GM13976 (cell line): ENCODE data around the gene STEAP1B.

ENCODE experiments used
- DNase-seq: peaks from one replicate; pipeline ENCODE4 v3.0.0; 2012; ENCODE audit warnings: low spot score
- CTCF ChIP-seq: IDR thresholded peaks from 2 replicates; pipeline ENCODE4 v1.5.1; 2012; ENCODE audit warnings: borderline replicate concordance, mild to moderate bottlenecking; ENCODE audit not compliant: insufficient read depth; ENCODE audit errors: extremely low read depth, missing control alignments, control extremely low read depth
- in situ Hi-C: fragments of 300-500 bp; cut with MboI; formaldehyde crosslinking; loops from one replicate; pipeline ENCODE4 v1.12.0; 2022; ENCODE audit warnings: low sequenced_read_pairs, mixed read lengths, inconsistent platforms; ENCODE audit not compliant: unreplicated experiment

Gene STEAP1B

GRCh38 chr7:22389892-22390291, 110.1 kb downstream of the STEAP1B start:
- TF ChIP-seq CTCF = no peak
- in situ Hi-C loops = no loop called here
- no peak for DNase-seq

GRCh38 chr7:22387583-22387982, 112.4 kb downstream of the STEAP1B start:
- TF ChIP-seq CTCF = no peak
- DNase-seq = no peak
- in situ Hi-C loops = no loop called here

GRCh38 chr7:22386865-22387264, 113.1 kb downstream of the STEAP1B start:
- no peak for DNase-seq
- no peak for TF ChIP-seq CTCF
- in situ Hi-C loops = no loop called here

DNA sequence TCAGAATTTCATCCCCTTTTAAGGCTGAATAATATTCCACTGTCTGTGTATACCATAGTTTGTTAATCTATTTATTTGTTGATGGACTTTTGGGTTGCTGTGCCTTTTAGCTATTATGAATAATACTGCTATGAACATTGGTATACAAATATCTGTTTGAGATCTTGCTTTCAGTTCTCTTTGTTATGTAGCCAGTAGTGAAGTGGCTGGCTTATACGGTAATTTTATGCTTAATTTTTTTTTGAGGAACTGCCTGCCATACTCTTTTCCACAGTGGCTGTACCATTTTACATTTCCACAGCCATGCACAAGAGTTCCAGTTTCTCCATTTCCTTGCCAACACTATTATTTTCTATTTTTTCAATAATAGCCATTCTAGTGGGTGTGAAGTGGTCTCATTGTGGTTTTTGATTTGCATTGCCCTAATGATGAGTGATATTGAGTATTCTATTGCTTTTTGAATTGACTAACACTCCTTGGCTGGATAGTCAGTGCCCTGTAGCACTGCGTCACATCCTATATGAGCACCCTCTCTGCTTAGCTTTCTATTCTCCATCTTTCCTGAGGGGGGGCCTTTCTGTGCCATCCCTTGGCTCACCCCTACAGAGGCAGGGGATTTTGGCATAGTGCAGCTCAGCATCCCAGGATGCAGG, 113.7 kb downstream of the STEAP1B start:
- TF ChIP-seq CTCF = no peak
- in situ Hi-C loops = no loop called here
- no peak for DNase-seq

GRCh38 chr7:22385326-22385725, 114.7 kb downstream of the STEAP1B start:
- DNase-seq = no peak
- no peak for TF ChIP-seq CTCF
- in situ Hi-C loops = no loop called here

- in situ Hi-C loops = no loop called here
- no peak for TF ChIP-seq CTCF
- no peak for DNase-seq
Observed at GRCh38 chr7:22380333-22380732, 119.7 kb downstream of the STEAP1B start.
